HG02943 (cell line): ENCODE measurements around the gene TSPAN16.

ENCODE experiments used
- ATAC-seq: cut with Tn5 transposase; IDR thresholded peaks from one replicate; pipeline ENCODE4 v1.9.1; 2021; ENCODE audit warnings: mild to moderate bottlenecking, low read depth, moderate library complexity; ENCODE audit not compliant: unreplicated experiment

Gene TSPAN16

DNA sequence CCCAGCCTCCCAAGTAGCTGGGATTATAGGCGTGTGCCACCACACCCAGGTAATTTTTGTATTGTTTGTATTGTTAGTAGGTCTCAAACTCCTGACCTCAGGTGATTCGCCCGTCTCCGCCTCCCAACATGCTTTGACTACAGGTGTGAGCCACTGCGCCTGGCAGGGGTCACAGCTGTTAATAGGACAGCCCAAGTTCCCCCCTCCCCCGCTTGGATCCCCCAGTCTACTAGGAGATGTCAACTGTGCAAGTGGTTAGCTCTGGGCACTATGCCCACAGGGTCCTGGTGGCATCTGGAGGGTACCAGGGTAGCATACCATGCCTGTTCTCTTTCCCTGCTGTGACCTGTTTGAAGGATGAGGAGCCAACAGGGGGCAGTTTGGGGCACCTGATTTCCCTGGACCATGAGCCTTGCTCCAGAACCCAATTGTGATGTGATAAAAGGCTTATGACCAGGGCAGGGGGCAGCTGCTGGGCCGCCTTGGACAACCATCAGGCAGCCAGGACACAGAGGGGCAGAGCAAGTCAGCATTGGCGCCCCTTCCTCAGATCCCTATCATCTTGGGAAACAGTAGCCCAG, at the start of gene TSPAN16:
Gene TSPAN16, plus strand, starts transcription at position 496 of the 581 bp plus-strand sequence. CDS start 138 bp downstream, outside the sequence.
- ATAC-seq = no peak

GRCh38 chr19:11246941-11247340, 49.0 kb upstream of the TSPAN16 start:
- ATAC-seq = no peak

GRCh38 chr19:11247391-11247790, 48.6 kb upstream of the TSPAN16 start:
- no peak for ATAC-seq

GRCh38 chr19:11247934-11248333, 48.0 kb upstream of the TSPAN16 start:
- ATAC-seq = no peak

DNA sequence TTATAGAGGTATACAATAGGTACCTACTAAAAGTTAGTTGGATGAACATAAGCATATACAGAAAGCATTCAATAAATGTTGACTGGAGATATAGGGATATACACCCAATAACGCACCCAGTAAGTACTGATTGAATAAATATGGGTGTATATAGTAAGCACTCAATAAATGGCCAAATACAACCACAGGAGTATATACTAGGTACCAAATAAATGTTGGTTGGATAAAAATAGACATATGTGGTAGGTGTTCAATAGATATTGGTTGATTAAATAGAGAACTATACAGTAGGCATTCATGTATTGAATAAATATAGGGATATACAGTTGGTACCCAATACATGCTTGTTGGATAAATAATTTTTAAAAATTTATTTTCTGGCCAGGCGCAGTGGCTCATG, 47.1 kb upstream of the TSPAN16 start:
- ATAC-seq = no peak

- ATAC-seq = no peak
Measured at GRCh38 chr19:11251217-11251616, 44.7 kb upstream of the TSPAN16 start.

- ATAC-seq = no peak
Measured at GRCh38 chr19:11251650-11252314, 44.2 kb upstream of the TSPAN16 start.

DNA sequence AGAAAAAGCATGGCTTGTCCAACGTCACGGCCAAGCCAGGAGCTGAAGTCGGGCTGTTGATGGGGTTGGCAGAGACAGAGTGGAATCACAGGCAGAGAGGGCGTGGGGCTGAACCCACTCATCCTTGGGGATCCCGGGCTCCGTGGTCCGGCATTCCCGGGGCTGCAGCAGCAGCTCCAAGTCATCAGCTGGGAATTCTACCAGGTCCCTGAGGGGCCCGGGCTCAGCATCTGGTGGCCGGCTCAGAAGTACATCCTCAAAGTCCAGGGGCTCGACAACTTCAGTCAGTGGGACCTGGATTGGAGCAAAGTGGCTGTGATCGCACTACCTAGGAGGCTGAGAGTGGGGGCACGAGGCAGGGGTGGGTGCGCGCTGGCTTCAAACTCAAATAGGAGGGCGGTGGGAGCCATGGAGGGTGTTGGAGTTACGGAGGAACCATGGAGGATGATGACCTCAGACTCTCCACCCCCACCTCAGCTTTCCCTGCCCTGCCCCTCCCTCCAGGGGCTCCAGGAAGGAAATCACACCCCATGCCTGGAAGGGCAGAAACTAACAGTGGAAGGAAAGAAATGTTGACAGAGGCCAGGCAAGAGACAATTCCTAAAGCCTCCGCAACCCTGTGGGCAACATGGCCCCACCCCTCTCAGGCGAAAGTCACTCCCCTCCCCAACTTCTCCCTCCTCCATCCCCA, 43.1 kb upstream of the TSPAN16 start:
- ATAC-seq = no peak

DNA sequence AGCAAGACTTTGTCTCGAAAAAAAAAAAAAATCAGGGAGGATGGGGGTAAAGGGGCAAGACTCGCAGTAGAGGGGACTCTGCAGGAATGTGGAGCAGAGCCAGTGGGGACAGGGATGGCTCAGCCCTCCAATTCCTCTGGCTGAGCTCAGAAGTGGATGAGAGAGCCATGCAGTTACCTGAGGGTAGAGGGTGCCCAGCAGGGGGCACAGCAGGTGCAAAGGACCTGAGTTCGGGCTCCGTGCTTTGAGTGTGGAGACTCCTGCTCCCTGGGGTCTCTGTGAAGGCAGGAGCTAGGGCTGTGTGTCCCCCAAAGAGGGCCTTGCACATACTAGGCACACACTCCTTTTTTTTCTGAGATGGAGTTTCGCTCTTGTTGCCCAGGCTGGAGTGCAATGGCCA, 41.3 kb upstream of the TSPAN16 start:
- no peak for ATAC-seq

DNA sequence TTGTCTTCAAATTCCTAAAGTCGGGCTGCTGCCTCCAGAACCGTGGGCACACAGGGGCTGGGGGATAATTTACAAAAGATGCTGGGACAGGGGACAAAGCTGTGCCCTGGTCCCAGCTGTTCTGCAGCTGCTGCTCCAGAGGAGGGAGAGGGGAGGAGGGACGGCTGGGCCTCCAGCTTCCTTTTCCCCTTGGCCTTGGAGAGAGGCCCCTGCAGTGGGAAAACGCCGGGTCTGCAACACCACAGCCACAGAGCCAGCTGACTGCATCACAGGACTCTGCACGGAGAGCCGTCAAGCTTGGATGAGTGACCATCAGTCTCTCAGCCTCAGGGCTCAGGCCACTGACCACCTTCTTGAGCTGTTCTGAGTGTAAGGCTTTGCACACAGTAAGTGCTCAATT, 39.8 kb upstream of the TSPAN16 start:
- ATAC-seq = no peak

DNA sequence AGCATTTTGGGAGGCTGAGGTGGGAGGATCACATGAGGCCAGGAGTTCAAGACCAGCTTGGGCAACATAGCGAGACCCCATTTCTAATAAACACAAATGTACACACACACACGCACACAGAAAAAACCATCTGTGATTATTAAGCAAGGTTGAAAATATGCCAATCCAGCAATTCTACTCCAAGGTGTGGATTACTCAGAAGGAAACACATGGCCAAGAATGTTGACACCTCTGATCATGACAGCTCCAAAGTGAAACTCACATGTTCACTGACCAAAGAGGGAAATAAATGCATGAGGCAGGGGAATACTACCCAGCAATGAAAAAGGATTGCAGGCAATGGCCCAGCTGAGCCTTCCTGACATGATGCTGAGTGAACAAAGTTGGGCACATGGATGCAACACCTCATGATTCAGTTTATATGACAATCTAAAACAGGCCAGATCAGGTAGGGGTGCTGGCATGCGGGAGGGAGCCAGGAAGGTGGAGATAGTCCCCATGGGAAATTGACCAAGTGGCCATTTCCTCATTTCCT, 38.0 kb upstream of the TSPAN16 start:
- no peak for ATAC-seq

DNA sequence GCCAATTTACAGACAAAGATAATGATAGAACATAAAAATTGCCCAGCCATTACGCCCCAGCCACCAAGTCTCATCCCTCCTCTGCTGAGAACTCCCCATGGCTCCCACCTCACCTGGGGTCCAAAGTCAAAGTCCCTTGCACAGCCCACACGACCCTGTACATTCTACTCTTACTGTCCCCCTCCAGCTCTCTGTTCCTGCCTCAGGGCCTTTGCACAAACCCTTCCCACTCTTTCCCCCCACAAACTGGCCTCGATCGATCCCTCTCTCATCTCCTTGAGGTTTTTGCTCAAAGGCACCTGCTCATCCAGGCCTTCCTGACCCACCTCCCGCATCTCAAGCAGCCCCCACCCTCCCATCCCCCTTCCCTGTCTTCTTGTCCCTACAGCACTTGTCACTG, 35.0 kb upstream of the TSPAN16 start:
- ATAC-seq = no peak

DNA sequence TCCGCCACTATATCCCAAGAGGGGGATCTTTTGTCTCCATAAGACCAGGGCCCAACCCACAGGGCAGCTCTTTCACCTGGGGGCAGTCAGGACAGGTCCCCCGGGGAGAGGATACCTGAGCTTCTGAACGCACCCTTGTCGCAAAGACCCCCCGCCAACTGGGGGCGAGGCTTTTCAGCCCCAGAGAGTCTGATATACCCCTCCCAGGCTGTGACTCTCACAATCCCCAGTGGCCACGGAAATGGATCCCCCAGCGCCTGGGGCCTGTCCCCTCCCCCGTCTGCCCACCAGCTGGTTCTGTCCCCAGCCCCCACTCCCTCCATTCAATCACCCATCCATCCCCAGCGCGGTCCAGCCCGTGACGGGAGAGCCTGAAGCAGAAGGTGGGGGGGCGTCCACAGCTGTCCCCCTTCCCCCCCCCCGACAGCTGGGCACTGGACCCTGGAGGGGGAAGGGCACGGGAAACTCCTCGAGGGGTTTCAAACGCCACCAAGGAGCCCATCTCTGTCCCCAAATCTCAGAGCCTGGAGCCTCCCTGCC, 34.5 kb upstream of the TSPAN16 start:
- no peak for ATAC-seq

DNA sequence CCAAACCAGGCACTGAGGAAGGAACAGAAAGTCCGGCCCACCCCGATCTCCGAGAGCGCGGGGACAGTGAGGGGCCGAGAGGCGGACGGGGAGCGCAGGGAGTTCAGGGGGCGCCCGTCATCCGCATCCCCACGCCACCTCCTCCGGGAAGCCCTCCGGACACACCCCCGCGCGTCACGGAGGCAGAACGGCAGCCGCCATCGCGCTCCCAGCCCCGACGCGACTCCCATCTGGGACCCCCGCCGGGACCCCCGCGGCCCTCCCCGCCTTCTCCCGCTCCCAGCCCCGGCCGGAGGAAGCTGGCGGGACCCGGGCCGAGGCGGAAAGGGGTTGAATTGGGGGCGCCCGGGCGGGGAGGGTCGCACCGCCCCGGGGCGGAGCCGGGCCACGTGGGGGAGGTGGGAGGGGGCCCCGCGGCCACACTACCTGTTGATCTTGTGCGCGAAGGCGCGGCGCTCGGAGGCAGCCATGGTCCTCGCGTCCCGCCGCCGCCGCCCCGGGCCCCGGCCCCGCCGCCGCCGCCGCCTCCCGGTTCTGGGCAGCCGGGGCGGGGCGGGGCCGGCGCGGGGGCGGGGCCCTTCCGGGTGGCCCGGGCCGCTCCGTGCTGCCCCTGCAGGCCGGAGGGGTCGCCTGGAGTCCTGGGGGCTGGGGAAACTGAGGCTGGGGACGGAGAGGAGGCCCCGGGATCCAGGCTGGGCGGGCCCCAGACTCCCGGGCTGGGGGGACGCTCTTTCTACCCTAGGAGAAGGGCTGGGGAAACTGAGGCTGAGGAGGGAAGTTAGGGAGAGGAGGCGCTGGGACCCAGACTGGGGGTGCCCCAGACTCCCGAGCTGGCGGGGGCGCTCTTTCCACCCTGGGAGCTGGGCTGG, 33.8 kb upstream of the TSPAN16 start, which contains the start of gene DOCK6:
Gene DOCK6, minus strand, starts transcription at position 554 of the 869 bp plus-strand sequence. Its CDS starts 84 bp downstream, at position 470.
- ATAC-seq = no peak

DNA sequence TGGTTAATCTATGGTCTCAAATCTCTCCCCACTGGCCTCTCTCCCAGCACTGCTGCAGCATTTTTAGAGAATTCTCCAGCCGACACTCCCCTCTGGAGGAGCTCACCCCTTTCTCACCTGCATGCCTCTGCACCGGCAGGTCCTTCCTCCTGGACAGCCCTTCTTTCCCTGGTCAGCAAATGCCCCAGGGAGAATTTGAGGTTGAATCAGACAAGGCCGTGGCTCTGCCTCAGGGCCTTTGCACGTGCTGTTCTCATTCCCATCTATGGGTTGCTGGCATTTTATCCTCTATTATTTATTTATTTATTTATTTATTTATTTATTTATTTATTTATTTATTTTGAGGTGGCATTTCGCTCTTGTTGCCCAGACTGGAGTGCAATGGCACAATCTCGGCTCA, 32.2 kb upstream of the TSPAN16 start:
- no peak for ATAC-seq

DNA sequence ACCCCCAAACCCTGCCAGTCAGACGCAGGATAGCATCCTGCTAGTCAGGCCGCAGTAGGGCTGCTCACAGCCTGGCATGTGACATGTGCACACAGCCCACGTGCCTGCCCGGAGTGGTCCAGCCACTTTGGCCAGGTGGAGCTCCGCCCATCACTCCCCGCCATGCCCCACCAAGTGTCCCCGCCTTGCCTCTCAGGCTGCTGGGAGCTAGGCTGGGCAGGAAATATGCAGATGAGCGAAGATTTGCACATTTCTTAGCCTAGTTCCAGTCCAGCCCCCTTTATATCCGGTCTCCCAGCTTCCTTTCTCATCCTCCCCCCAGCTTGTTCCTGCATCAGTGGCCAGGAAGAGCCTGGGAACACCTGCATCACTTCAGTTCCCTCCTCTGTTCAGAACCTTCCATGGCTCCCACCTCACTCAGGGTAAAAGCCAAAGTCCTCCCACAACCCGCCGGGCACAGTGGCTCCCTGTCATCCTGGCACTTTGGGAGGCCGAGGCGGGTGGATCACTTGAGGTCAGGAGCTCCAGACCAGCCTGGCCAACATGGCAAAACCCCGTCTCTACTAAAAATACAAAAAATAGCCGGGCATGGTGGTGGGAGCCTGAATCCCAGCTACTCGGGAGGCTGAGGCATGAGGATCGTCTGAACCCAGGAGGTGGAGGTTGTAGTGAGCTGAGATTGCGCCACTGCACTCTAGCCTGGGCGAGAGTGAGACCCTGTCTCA, 31.3 kb upstream of the TSPAN16 start:
- no peak for ATAC-seq

DNA sequence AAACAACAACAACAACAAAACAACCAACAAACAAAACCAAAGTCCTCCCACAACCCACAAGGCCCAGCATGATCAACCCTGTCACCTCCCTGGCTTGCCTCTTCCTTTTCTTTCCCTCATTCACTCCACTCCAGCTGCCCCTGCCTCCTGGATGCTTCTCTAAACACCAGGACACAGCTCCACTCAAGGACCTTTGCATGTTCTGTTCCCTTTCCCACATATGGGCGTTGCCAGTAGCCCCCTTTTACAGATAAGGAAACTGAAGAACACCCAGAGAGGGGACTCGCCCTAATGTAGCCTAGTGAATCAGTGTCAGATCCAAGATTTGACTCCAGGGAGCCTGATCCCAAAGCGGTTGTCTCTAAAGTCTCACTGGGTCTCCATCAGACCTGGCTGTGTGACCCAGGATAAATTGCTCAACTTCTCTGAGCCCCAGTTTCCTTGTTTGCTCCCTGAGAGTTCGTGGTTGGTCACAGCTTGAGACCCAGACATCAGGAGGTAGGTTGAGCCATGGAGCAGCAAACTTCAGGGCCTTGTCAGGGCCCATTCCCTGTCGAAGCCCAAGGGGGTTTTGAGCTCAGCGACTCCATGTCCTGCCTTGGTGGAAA, 30.7 kb upstream of the TSPAN16 start:
- ATAC-seq = no peak

- no peak for ATAC-seq
Measured at GRCh38 chr19:11265785-11266236, 30.1 kb upstream of the TSPAN16 start.
